ENCODE data around the gene ZKSCAN1. TPM values are rescaled to one million over a fixed set of nuclear protein-coding genes. Genes with fewer than 3 reads are reported as not detected.

ZKSCAN1 gene
- total RNA-seq, 1 donor from 2014 or later: 143 TPM

DNA sequence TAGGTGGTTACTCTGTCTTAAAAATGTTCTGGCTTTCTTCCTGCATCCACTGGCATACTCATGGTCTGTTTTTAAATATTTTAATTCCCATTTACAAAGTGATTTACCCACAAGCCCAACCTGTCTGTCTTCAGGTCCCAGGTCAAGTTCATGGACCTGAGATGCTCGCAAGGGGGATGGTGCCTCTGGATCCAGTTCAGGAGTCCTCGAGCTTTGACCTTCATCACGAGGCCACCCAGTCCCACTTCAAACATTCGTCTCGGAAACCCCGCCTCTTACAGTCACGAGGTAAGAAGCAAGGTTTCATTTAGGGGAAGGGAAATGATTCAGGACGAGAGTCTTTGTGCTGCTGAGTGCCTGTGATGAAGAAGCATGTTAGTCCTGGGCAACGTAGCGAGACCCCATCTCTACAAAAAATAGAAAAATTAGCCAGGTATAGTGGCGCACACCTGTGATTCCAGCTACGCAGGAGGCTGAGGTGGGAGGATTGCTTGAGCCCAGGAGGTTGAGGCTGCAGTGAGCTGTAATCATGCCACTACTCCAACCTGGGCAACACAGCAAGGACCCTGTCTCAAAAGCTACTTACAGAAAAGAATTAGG is 8.7 kb downstream of the ZKSCAN1 start:
- H3K36me3 Mint-ChIP-seq: peaks cover 23% of the 10 kb centered on the region
- no peak overlapping the region for H3K27ac Mint-ChIP-seq
- H3K4me1 Mint-ChIP-seq: peaks cover 18% of the 10 kb centered on the region
- no peaks in the 10 kb centered on the region for H3K27me3 Mint-ChIP-seq (ENCODE audit: low read depth)
- H3K4me3 Mint-ChIP-seq: no peak overlapping the region
- TF ChIP-seq, protein P1, sequence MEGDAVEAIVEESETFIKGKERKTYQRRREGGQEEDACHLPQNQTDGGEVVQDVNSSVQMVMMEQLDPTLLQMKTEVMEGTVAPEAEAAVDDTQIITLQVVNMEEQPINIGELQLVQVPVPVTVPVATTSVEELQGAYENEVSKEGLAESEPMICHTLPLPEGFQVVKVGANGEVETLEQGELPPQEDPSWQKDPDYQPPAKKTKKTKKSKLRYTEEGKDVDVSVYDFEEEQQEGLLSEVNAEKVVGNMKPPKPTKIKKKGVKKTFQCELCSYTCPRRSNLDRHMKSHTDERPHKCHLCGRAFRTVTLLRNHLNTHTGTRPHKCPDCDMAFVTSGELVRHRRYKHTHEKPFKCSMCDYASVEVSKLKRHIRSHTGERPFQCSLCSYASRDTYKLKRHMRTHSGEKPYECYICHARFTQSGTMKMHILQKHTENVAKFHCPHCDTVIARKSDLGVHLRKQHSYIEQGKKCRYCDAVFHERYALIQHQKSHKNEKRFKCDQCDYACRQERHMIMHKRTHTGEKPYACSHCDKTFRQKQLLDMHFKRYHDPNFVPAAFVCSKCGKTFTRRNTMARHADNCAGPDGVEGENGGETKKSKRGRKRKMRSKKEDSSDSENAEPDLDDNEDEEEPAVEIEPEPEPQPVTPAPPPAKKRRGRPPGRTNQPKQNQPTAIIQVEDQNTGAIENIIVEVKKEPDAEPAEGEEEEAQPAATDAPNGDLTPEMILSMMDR (IDR thresholded peaks at IDR 0.05; ENCODE audit: unreplicated experiment): no peak
- DNase-seq (ENCODE audit: low spot score in 2 of 2, unreplicated experiment in 2 of 2): no peak
- H3K9me3 Mint-ChIP-seq: no peaks in the 10 kb centered on the region

DNA sequence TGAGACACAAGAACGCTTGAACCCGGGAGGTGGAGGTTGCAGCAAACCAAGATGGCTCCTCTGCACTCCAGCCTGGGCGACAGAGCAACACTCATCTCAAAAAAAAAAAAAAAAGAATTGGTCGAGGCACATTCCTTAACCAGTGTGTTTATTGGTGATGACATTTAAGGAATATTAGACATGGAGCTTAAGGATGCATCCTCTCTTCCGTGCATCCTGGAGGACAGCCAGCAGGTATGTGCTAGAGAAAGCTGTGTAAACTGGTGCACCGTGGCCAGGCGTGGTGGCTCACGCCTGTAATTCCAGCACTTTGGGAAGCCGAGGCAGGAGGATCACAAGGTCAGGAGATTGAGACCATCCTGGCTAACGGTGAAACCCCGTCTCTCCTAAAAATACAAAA is 11.8 kb downstream of the ZKSCAN1 start:
- no peaks in the 10 kb centered on the region for H3K9me3 Mint-ChIP-seq
- peaks cover 11% of the 10 kb centered on the region for H3K4me1 Mint-ChIP-seq

DNA sequence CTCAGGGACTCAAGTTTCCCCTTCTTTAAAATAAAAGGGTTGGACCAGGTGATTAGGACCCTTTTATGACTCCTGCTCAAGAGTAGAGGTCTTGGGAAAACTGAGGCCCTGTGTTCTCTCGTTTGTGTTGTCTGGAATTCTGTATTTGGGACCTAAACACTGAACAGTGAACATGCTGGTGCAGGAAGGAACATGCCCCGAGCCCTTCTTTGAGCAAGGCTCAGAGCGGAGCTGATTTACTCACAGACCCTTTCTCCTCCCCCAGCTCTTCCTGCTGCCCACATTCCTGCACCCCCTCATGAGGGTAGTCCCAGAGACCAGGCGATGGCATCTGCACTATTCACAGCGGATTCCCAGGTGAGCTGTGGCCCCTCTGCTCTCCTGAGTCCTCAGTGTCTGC is 14.2 kb downstream of the ZKSCAN1 start:
- no peak overlapping the region for H3K27ac Mint-ChIP-seq
- H3K36me3 Mint-ChIP-seq: peaks cover 47% of the 10 kb centered on the region
- no peak for DNase-seq (ENCODE audit: low spot score in 2 of 2, unreplicated experiment in 2 of 2)
- no peak overlapping the region for H3K4me3 Mint-ChIP-seq
- TF ChIP-seq, protein P1 (IDR thresholded peaks at IDR 0.05; ENCODE audit: unreplicated experiment): no peak
- H3K27me3 Mint-ChIP-seq (ENCODE audit: low read depth): no peaks in the 10 kb centered on the region
- no peaks in the 10 kb centered on the region for H3K4me1 Mint-ChIP-seq
- peaks cover 8% of the 10 kb centered on the region for H3K9me3 Mint-ChIP-seq

More for the DNA sequence above, 11.8 kb downstream of the ZKSCAN1 start:
- TF ChIP-seq, protein P1 (IDR thresholded peaks at IDR 0.05; ENCODE audit: unreplicated experiment): no peak
- Mint-ChIP-seq H3K36me3 (peaks cover 40% of the 10 kb centered on the region), H3K27ac (no peak overlapping the region), H3K27me3 (ENCODE audit: low read depth) (no peaks in the 10 kb centered on the region), H3K4me3 (no peak overlapping the region)
- no peak for DNase-seq (ENCODE audit: low spot score in 2 of 2, unreplicated experiment in 2 of 2)

DNA sequence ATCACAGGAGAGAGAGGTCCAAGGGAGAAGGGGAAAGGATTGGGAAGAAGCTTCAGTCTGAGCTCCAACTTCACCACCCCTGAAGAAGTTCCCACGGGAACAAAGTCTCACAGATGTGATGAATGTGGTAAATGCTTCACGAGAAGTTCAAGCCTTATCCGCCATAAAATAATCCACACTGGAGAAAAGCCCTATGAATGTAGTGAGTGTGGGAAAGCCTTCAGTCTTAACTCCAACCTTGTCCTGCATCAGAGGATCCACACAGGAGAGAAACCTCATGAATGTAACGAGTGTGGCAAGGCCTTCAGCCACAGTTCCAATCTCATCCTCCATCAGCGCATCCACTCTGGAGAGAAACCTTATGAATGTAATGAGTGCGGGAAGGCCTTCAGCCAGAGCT is 18.1 kb downstream of the ZKSCAN1 start:
- Mint-ChIP-seq H3K27me3 (ENCODE audit: low read depth) (no peaks in the 10 kb centered on the region), H3K4me3 (no peak overlapping the region), H3K27ac (no peak overlapping the region), H3K36me3 (peaks cover 70% of the 10 kb centered on the region), H3K4me1 (no peaks in the 10 kb centered on the region), H3K9me3 (peaks cover 8% of the 10 kb centered on the region)
- no peak for DNase-seq (ENCODE audit: low spot score in 2 of 2, unreplicated experiment in 2 of 2)
- TF ChIP-seq, protein P1 (IDR thresholded peaks at IDR 0.05; ENCODE audit: unreplicated experiment): no peak

DNA sequence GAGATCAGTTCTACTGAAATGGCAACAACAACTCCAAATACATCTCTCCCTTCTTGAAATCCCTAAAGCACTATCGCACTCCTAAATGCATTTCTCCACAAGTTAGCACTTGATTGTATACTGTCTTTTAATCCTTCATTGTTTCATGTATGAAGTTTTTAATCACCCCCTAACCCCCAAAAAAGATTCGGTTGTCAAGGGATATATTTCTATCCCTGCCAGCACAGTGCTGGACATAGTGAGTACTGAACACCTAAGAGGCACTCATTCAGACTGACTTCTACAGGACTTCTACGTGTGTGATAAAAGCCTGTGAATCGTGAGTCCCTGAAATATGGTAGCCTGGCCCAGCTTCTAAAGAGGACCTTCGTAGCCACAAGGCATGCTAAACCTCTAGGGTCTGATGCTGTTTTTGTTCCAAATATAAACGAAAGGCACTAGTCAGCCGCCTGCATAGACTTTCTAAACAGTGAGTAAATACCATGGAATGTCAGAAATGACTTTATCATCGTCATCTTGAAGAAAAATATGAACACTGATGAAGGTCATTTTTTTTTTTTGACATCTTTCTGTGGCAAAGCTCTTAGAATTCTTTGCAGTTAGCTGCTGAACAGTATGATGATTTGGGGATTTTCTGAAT is 19.6 kb downstream of the ZKSCAN1 start:
- Mint-ChIP-seq H3K9me3 (peaks cover 8% of the 10 kb centered on the region), H3K4me1 (no peaks in the 10 kb centered on the region), H3K27ac (no peak overlapping the region), H3K4me3 (no peak overlapping the region), H3K36me3 (peaks cover 67% of the 10 kb centered on the region), H3K27me3 (ENCODE audit: low read depth) (no peaks in the 10 kb centered on the region)
- DNase-seq (ENCODE audit: low spot score in 2 of 2, unreplicated experiment in 2 of 2): no peak
- TF ChIP-seq, protein P1 (IDR thresholded peaks at IDR 0.05; ENCODE audit: unreplicated experiment): no peak
